ENCODE measurements around the gene LEPR.
"Not testable (repeated sequence)": the region's sequence is repeated elsewhere in the genome, so short reads cannot be mapped to it uniquely, and the experiment has no call there.

The LEPR gene

DNA sequence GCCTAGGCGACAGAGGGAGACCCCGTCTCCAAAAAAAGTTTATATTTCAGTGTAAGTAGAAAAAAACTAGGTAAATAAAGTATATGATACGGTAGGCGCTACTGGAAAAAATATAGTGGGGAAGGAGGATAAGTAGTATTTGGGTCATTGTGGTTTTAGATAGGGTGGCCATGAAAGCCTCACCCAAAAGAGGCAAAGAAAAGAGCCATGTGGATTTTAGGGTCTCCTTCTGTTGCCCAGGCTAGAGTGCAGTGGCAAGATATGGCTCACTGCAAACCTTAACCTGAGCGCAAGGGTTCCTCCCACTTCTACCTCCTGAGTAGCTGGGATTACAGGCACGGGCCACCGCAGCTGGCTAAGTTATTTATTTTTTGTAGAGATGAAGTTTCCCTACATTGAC, 17.1 kb downstream of the LEPR start:
- no peak for FAIRE-seq

DNA sequence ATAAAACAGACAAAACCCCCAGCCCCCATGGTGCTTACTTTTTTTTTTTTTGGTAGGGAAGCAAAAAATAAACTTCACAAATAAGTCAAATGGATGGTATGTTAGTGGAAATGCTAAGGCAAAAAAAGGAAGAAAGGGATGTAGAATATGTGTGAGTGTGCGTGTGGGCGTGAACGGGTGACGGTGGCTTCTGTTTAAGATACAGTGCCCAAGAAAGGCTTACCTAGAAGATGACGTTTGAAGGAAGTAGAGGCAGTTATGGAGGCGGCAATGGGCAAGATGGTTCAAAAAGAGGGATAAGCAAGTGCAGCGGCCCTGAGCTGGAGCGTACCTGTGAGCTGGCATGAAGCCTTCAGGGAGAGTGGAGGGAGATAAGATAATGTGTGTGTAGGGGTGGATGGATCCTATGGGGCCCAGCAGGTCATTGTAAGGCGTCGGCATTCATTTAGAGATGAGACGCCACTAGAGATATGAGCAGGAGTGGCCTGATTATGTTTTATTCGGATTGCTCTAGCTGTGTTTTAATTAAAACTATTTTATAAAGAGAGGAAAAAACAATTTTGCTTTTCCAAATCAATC, 19.9 kb downstream of the LEPR start:
- peak; percentile 47 for FAIRE-seq

DNA sequence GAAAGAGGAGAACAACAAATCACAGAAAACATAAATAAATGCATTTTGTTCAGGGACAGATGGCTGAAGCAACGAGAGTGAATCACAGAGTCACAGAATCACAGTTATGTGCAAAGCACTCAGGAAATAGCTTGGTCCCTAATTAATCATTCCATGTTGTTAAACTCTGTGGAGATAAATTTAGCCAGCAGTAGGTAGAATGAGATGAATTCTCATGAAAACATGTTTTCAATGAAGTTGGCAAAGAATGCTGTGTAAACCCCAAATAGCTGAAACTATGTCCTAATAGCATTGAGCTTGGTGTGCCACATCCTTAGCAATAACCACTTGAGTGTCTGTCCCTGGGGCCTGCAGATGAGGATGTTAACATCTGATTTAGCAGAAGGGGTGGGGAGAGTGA, 20.4 kb downstream of the LEPR start:
- FAIRE-seq, result no peak

DNA sequence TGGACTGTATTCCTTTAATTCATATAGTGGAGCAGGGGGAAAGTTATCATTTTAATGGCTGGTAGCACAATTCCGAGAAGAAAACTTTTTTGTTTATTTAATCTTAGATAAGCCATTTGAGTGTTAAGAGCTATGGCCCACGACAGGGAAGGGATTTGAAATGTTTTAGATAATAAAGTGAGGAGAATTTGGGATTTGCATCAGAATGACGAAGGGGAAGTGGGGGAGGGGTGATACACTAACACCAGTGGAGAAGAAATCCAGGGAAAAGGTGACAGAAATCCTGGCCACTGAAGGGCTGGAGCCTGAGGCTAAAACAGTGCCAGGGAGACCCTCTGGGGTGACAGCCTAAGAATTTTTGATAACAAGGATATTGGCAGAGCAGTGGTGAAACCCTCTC, 21.0 kb downstream of the LEPR start:
- no peak for FAIRE-seq

DNA sequence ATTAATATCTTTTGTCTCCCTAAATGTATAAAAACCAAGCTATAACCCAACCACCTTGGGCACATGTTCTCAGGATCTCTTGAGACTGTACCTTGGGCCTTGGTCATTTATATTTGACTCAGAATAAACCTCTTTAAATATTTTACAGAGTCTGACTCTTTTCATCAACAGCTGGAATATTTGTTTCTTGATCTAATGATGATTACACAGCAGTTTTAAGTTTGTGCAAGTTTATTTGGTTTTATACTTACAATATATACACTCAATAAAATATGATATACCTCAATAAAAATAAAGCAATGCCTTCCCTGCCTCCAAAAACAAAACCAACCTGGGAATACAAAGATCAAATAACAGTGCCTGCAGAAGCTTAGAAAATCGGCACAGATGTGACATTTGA, 22.0 kb downstream of the LEPR start:
- FAIRE-seq, result no peak

DNA sequence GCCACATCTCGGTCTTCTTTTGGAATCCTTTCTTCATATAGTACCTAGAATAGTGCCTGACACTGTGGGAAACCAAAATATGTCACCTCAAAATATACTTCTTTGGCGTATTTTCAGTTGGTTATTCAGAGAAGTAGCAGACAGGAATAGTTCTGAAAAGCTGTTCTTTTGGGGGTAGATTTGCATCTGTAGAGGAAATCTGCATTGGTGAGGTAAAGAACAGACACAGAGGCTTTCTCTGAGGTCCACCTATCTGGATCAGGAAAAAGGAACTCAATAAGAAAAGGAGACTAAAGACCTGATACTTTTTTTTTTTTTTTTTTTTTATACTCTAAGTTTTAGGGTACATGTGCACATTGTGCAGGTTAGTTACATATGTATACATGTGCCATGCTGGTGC, 23.2 kb downstream of the LEPR start:
- FAIRE-seq, result no peak

DNA sequence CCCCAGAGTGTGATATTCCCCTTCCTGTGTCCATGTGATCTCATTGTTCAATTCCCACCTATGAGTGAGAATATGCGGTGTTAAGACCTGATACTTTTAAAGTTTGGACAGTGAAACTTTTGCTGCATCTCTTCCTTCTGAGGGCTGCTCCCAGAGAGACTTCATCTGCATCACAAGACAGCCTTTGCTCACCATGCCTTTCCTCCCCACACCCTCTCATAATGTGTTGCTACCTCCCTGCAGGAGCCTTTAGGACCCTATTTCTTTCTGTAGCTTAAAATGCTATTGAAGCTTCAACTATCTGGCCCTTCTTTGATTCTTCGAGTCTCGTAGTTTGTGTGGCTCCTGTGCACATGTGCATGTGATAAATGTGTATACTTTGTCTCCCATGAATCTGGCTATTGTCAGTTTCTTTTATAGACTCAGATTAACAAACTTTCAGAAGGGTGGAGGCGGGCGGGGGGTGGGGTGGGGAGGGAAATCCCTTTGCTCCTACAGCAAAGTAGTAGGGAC, 23.7 kb downstream of the LEPR start:
- no peak for FAIRE-seq

DNA sequence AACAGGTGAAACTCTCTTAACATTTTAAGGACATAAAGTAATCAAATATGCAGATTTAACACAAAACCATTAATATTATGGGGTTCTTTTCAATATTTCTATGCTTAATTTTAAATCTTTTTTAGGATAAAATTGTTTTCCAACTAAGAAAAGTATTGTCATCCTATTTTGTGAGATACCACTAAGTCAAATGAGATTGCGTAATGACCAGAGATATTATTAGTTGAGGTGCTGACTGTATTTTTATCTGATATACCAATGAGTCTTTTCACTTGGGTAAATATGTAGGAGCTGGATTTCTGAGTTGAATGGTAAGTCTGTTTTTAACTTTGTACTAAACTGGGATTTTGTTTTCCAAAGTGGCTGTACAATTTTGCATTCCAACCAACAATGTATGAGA, 25.4 kb downstream of the LEPR start:
- FAIRE-seq, result no peak

DNA sequence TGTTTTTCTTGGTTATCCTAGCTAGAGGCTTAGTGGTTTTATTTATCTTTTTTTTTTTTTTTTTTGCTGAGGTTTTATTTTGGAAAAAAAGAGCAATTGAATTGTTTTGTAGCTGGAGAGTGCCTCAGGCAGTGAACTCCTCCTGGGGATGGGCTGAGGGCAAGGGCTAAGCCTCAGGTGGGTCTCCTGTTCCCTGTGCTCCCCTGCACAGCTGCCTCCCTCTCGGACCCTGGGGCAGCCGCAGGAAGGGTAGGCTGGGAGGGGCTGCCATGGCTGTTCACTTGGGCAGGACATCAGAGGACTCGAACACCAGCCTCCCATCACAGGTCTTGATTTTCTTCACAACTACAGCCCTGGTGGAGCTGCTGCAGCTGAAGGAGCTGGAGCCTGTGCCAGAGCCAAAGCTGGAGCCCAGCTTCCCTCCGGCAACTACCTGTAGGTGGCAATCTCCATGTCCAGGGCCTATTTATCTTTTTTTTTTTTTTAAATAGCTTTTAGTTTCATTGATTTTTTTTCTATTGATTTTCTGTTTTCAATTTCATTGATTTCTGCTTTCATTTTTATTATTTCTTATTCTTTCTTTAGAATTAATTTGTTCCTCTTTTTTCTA, 28.9 kb downstream of the LEPR start:
- no peak for FAIRE-seq

DNA sequence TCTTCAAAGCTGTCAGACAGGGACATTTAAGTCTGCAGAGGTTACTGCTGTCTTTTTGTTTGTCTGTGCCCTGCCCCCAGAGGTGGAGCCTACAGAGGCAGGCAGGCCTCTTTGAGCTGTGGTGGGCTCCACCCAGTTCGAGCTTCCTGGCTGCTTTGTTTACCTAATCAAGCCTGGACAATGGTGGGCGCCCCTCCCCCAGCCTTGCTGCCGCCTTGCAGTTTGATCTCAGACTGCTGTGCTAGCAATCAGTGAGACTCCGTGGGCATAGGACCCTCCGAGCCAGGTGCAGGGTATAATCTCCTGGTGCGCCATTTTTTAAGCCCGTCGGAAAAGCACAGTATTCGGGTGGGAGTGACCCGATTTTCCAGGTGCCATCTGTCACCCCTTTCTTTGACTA, 35.2 kb downstream of the LEPR start:
- not testable (repeated sequence) for FAIRE-seq

DNA sequence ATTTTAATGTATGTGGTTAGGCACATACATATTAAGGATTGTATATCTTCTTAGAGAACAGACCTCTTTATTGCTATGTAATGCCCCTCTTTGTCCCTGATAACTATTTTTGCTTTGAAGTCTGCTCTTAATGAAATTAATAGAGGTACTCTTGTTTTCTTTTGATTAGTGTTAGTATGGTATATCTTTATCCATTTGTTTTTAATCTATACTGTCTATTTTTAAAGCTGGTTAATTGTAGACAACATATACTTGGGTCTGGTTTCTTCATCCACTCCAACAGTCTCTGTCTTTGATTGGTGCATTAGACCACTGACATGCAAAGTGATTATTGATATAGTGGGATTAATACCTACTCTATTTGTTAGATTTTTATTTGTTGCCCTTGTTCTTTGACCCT, 36.0 kb downstream of the LEPR start:
- FAIRE-seq, result no peak

DNA sequence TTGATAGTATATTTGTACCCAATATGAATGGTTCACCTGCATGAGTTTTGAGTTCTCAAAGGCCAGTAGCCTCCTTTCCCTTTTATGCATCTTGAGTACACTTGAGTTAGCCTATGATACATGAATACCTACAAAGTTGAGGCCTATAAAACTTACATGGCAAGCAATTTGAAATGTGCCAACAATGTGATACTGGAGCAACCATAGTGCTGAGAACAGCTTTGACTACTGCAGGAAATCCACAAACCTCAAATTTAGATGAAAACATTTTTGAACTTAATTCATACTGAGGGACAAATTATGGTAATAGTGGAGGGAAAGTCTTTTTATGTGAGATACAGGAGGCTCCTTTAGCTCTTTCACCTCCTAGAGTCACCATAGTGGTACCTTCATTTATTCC, 37.4 kb downstream of the LEPR start:
- no peak for FAIRE-seq

DNA sequence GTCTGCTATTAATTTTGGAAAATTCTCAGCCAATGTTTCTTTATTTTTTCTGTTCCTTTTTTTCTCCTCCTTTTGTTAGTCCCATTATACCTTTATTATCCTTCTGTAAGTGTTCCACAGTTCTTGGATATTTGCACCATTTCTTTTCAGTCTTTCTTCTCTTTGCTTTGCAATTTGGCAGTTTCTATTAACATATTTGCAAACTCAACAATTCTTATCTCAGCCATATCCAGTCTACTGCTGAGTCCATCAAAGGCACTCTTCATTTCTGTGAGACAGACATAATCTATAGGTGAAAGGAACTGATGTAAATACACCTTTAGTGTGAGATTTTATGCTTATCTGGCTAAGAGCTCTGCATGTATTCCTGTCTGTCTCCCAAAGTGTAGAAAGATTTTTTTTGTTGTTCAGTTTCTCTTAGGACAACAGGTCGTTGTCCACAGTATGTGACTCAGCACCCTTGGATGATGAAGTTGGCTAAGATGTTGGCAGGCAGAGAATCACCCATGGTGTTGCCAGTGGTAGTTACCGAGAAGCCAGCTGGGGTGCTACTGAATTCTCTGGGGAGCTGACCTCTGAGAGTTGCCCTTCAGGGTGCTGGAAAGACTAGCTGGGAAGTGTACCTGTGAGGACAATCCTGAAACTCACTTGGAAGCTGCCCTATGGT, 38.4 kb downstream of the LEPR start:
- FAIRE-seq, result no peak

DNA sequence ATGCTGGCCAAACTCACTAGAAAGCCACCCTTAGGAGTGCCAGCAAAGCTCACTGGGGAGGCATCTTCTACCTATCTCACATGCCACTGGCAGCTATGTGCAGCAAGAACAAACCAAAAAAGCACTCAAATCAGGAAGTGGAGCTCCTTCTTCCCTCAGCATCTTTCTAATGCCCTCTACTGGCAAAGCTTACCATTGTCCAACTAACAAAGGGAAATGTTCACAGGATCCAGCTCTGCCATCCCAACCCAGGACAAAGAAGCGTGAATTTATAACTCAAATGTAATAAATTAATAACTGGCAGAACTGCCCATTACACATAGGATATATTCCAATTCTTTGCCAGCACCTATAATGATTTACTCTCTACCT, 38.9 kb downstream of the LEPR start:
- FAIRE-seq, result no peak

DNA sequence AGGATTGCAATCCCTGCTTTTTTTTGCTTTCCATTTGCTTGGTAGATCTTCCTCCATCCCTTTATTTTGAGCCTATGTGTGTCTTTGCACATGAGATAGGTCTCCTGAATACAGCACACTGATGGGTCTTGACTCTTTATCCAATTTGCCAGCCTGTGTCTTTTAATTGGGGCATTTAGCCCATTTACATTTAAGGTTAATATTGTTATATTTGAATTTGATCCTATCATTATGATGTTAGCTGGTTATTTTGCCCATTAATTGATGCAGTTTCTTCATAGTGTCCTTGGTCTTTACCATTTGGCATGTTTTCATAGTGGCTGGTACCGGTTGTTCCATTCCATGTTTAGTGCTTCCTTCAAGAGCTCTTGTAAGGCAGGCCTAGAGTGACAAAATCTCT, 45.4 kb downstream of the LEPR start:
- FAIRE-seq, result not testable (repeated sequence)

DNA sequence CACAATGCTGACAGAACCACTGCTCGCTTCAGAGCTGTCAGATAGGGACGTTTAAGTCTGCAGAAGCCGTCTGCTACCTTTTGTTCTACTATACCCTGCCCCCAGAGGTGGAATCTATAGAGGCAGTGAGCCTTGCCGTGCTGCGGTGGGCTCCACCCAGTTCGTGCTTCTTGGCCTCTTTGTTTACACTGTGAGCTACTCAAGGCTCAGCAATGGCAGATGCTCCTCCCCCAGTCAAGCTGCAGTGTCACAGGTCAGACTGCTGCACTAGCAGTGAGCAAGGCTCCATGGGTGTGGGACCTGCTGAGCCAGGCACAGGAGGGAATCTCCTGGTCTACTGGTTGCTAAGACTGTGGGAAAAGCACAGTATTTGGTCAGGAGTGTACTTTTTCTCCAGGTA, 47.1 kb downstream of the LEPR start:
- FAIRE-seq, result no peak

DNA sequence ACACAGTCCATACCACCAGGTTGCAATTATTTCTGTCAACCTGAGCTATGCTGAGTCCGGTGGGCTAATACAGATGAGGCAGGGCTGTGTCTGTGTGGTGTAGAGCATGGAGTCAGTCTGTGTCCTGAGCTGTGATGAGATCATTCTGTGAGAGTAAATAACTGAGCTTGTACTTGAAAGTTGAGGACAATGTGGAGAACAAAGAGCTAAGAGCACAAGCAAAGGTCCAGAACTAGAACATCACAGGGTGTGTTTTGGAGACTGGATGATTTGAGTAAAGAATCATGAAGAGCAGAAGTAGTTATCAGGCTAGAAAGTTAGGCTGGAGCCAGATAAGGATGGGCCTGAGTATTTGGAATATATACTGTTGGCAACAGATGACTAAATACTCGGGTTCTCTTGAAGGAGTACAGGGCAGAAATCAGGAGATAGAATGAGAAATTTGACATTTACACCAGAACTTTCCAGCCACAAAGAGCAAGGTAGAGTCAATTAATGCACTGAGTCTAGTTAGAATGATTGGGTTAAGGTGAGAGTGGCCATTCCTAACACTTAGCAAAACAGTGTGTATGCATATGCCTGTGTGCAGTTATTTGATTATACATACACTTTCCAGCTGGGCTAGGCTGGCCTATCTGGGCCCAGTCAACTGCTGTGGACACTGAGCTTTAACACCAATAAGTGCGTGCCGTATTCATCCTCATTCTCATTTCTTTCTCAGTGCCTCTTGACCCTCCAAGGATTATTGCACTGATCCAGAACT, 48.8 kb downstream of the LEPR start:
- FAIRE-seq, result no peak

DNA sequence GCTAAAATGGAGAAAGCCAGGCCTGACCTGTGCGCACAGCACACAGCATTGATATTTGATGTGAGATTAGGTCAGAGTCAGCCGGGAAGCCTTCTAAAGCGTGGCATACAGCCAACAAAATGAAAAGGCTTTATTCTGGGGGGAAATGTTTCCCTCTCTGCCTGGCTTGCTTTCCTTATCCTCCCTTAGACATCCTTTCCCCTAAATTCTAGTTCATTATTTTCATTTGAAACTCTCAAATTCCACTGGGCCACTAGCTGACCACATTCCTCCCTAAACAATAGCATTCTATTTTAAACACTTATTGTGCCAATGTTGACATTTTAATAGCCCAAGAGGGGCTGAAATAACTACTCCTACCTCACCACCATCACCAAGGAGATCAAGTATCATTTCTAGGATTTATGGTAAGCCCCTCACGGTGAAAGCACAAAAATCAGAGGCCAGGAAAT, 49.4 kb downstream of the LEPR start:
- no peak for FAIRE-seq

All from islet of Langerhans (tissue), 1 donor.